ENCODE measurements around the gene KCTD21.

GRCh38 chr11:78179459-78180071, 8.9 kb downstream of the KCTD21 start:
- TF ChIP-seq EP300 (IDR thresholded peaks at IDR 0.05), result no peak
- TF ChIP-seq POLR2A (IDR thresholded peaks at IDR 0.05), result no peak
- no peak for TF ChIP-seq CTCF (IDR thresholded peaks at IDR 0.05)
